Measurements from ENCODE around the gene SHH. TPM values are rescaled to one million over a fixed set of nuclear protein-coding genes. Genes with fewer than 3 reads are reported as not detected.

SHH gene
- total RNA-seq, 4 donors from 2014 or later, result 7.7 to 16.2 (median 11.3) TPM

DNA sequence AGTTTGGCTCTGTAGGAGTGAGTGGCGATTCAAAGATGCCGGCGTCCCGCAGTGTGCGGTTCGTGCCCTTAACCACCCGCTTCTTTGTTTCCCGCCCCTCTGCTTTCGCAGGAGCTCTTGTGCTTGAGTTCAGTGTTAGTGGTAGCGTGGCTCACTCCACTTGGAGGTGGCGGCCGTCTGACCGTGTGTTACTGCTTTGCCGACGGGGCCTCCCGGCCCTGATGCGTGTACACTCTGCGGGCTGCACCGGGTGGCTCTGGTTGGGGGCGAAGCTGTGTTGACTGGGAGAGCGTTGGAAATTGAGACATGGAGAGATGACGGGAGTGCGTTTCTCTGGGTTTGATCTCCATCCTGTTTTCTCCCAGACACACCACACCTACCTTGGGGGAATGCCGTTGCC, 31.4 kb downstream of the SHH start:
- Histone ChIP-seq H3K27ac (no peak overlapping the region), H3K36me3 (peaks cover 0 to 90% (median 11%) of the 10 kb centered on the region in 3 donors), H3K4me3 (no peak overlapping the region), H3K9me3 (no peaks in the 10 kb centered on the region), H3K4me1 (no peaks in the 10 kb centered on the region), H3K27me3 (no peaks in the 10 kb centered on the region)
- DNase-seq (ENCODE audit: low spot score in 2 of 2), result no peak
- TF ChIP-seq, protein P1, sequence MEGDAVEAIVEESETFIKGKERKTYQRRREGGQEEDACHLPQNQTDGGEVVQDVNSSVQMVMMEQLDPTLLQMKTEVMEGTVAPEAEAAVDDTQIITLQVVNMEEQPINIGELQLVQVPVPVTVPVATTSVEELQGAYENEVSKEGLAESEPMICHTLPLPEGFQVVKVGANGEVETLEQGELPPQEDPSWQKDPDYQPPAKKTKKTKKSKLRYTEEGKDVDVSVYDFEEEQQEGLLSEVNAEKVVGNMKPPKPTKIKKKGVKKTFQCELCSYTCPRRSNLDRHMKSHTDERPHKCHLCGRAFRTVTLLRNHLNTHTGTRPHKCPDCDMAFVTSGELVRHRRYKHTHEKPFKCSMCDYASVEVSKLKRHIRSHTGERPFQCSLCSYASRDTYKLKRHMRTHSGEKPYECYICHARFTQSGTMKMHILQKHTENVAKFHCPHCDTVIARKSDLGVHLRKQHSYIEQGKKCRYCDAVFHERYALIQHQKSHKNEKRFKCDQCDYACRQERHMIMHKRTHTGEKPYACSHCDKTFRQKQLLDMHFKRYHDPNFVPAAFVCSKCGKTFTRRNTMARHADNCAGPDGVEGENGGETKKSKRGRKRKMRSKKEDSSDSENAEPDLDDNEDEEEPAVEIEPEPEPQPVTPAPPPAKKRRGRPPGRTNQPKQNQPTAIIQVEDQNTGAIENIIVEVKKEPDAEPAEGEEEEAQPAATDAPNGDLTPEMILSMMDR (IDR thresholded peaks at IDR 0.05), result no peak
- no peak for TF ChIP-seq EP300 (IDR thresholded peaks at IDR 0.05)
- no peak for TF ChIP-seq POLR2A (IDR thresholded peaks at IDR 0.05)
- WGBS, 2 donors, result 94 to 95% methylated on average over 24 of the region's 24 CpGs

DNA sequence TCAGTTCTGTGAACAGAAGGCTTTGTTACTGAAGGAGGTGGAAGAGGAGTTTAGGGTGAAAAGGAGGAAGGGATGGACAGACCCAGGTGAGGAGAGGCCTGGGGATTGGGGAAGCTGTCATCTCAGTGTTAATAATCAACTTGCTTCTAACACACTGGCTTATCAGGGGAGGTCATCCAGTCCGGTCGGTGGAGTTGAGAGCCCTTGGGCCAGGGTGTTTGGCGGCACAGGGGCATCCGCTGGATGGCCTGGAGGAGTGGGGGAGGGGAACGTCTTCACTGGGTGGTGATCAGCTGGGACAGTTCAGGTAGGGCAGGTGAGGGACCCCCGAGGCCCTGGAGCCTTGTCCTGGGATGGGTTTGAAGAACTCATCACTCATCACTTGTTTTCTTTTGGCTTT, 33.9 kb downstream of the SHH start:
- Histone ChIP-seq H3K9me3 (no peaks in the 10 kb centered on the region), H3K4me1 (peaks cover 0 to 4% (median 0%) of the 10 kb centered on the region in 4 donors), H3K27me3 (no peaks in the 10 kb centered on the region), H3K27ac (no peak overlapping the region), H3K4me3 (no peak overlapping the region), H3K36me3 (peaks cover 0 to 98% (median 25%) of the 10 kb centered on the region in 3 donors)
- no peak for TF ChIP-seq EP300 (IDR thresholded peaks at IDR 0.05)
- TF ChIP-seq, protein P1 (IDR thresholded peaks at IDR 0.05), result no peak
- TF ChIP-seq POLR2A (IDR thresholded peaks at IDR 0.05), result no peak
- WGBS, 2 donors, result 86 to 91% methylated on average over 6 of the region's 6 CpGs
- DNase-seq (ENCODE audit: low spot score in 2 of 2), result no peak

DNA sequence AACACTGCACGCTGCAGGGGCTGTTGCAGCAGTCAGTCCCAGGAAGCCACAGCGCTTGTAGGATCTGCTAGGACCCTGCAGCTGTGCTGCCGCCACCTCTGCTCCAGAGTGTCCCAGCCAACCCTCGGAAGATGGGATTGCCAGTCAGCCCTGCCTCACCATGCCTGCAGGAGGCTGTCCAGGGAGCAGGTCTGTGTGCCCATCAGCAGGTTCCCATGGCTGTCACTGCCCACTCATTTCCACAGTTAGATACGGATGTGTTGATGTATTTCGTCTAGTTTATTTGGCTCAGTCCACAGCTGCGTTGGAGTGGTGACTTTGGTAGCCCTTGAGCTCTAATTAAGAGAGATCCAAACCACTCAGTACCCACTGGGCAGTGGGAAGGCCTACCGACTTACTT, 35.7 kb downstream of the SHH start:
- no peaks in the 10 kb centered on the region for H3K9me3 ChIP-seq
- peaks cover 0 to 4% (median 0%) of the 10 kb centered on the region in 4 donors for H3K4me1 ChIP-seq
- no peak for DNase-seq (ENCODE audit: low spot score in 2 of 2)
- no peak for TF ChIP-seq POLR2A (IDR thresholded peaks at IDR 0.05)
- TF ChIP-seq, protein P1 (IDR thresholded peaks at IDR 0.05), result no peak
- TF ChIP-seq EP300 (IDR thresholded peaks at IDR 0.05), result no peak
- no peak overlapping the region for H3K4me3 ChIP-seq
- H3K27me3 ChIP-seq, result no peaks in the 10 kb centered on the region
- H3K36me3 ChIP-seq, result peaks cover 0 to 94% (median 28%) of the 10 kb centered on the region in 3 donors
- no peak overlapping the region for H3K27ac ChIP-seq
- 86 to 93% methylated on average over 7 to 8 of the region's 8 CpGs for WGBS, 2 donors

DNA sequence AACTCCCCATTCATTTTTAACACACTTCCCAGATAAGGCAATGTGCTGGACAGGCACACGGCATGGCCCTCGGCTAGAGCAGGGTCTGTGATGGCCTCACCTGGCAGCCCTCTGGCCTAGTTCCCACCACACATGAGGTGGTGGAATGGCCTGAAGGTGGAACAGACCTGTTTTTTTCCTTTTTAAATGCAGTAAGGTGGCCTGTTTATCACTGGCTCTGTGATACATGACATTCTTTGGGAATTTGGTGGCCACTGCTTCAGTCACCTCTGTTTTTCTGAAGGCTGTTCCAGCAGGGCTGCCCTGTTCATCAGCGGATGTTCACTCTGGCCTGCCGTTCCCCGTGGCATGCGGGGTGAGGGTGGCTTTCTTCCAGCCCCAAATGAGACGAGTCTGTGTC, 36.6 kb downstream of the SHH start:
- Histone ChIP-seq H3K4me3 (no peak overlapping the region), H3K27ac (peak overlapping the region in 2 of 4 donors; percentile 22 to 43), H3K9me3 (no peaks in the 10 kb centered on the region), H3K4me1 (peaks cover 0 to 8% (median 0%) of the 10 kb centered on the region in 4 donors), H3K27me3 (no peaks in the 10 kb centered on the region), H3K36me3 (peaks cover 0 to 88% (median 28%) of the 10 kb centered on the region in 3 donors)
- TF ChIP-seq, protein P1 (IDR thresholded peaks at IDR 0.05), result no peak
- TF ChIP-seq POLR2A (IDR thresholded peaks at IDR 0.05), result no peak
- no peak for TF ChIP-seq EP300 (IDR thresholded peaks at IDR 0.05)
- DNase-seq (ENCODE audit: low spot score in 2 of 2), result no peak
- 85 to 92% methylated on average over 7 of the region's 7 CpGs for WGBS, 2 donors

DNA sequence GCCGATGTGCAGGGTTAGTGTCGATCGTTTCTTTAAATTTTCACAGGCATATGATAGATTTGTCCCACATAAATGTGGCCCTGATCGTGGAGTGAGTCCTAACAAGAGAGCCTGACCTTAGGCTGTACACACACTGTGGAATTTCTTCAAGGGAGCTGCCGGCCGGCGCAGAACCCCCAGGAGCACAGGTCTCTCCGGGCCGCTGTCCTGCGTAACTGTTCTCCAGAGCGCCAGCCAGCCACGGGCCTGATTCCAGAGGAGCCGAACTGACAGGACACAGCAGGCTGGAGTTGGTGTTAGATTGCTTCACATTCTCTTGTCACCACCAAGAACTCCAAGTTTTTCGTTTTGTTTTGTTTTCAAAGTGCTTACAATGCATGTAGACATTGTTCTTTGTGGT, 37.3 kb downstream of the SHH start:
- TF ChIP-seq POLR2A (IDR thresholded peaks at IDR 0.05) (no peak), EP300 (IDR thresholded peaks at IDR 0.05) (no peak)
- TF ChIP-seq, protein P1 (IDR thresholded peaks at IDR 0.05), result no peak
- H3K27ac ChIP-seq, result peak overlapping the region in 1 of 4 donors; percentile 22
- no peak overlapping the region for H3K4me3 ChIP-seq
- DNase-seq (ENCODE audit: low spot score in 2 of 2), result no peak
- H3K9me3 ChIP-seq, result no peaks in the 10 kb centered on the region
- H3K27me3 ChIP-seq, result no peaks in the 10 kb centered on the region
- WGBS, 2 donors, result 86 to 89% methylated on average over 13 to 14 of the region's 14 CpGs
- H3K36me3 ChIP-seq, result peaks cover 0 to 88% (median 28%) of the 10 kb centered on the region in 3 donors
- peaks cover 0 to 14% (median 0%) of the 10 kb centered on the region in 4 donors for H3K4me1 ChIP-seq

All from tibial nerve (tissue), 4 donors.